Measurements from ENCODE around the gene MCC. TPM values are rescaled to one million over a fixed set of nuclear protein-coding genes. Genes with fewer than 3 reads are reported as not detected.
A peak's percentile ranks its signal among the peaks of the same experiment; 100 is the strongest.

MCC gene
- total and polyA plus RNA-seq, 2 experiments from 2014 or later: 3.4 to 8.8 TPM

- Histone ChIP-seq H3K4me3 (0 out of 2 replicates have a peak overlapping the region, but pooled peaks have one; percentile 11), H3K9ac (no peak overlapping the region; the same call in 1 of the 2 replicates), H3K9me3 (ENCODE audit: low read depth) (no peaks in the 10 kb centered on the region), H3K36me3 (ENCODE audit: low read depth) (no peaks in the 10 kb centered on the region), H3K4me2 (ENCODE audit: unreplicated experiment) (peak overlapping the region; percentile 46), H3K9me2 (ENCODE audit: insufficient read depth) (no peaks in the 10 kb centered on the region), H2AFZ (no peak overlapping the region), H4K20me1 (ENCODE audit: insufficient read depth) (no peaks in the 10 kb centered on the region), H3F3A (ENCODE audit: insufficient read depth) (peaks cover 34% of the 10 kb centered on the region), H3K27ac (peak overlapping the region; percentile 31), H3K27me3 (replicated peaks; ENCODE audit: insufficient read depth) (no peaks in the 10 kb centered on the region), H3K79me2 (ENCODE audit: insufficient read depth) (no peaks in the 10 kb centered on the region), H3K4me1 (ENCODE audit: insufficient read depth) (peaks cover 25% of the 10 kb centered on the region)
- in situ Hi-C loops (cut with MboI): no loop called here
- 53 to 60% methylated on average over 4 of the region's 4 CpGs for WGBS, 2 experiments (ENCODE audit: low coverage in 1 of 2, low lambda C conversion rate in 2 of 2, missing lambda C conversion rate in 2 of 2)
- TF ChIP-seq EZH2 (IDR thresholded peaks at IDR 0.05; ENCODE audit: insufficient read depth, poor library complexity, severe bottlenecking) (no peak), EZH2phosphoT487 (IDR thresholded peaks at IDR 0.05; ENCODE audit: insufficient read depth, low read depth) (no peak)
- peak; percentile 74 for DNase-seq
Observed at GRCh38 chr5:113230711-113231652, 257.3 kb downstream of the MCC start.

GRCh38 chr5:113227798-113228197 is 260.5 kb downstream of the MCC start:
- Histone ChIP-seq H3K27ac (no peak overlapping the region), H3K36me3 (ENCODE audit: low read depth) (no peaks in the 10 kb centered on the region), H3K79me2 (ENCODE audit: insufficient read depth) (no peaks in the 10 kb centered on the region), H3F3A (ENCODE audit: insufficient read depth) (peaks cover 23% of the 10 kb centered on the region), H4K20me1 (ENCODE audit: insufficient read depth) (no peaks in the 10 kb centered on the region), H3K9me2 (ENCODE audit: insufficient read depth) (no peaks in the 10 kb centered on the region), H3K4me2 (ENCODE audit: unreplicated experiment) (no peak overlapping the region), H3K4me3 (no peak overlapping the region), H3K9ac (no peak overlapping the region), H2AFZ (no peak overlapping the region), H3K9me3 (ENCODE audit: low read depth) (no peaks in the 10 kb centered on the region), H3K4me1 (ENCODE audit: insufficient read depth) (peaks cover 21% of the 10 kb centered on the region), H3K27me3 (replicated peaks; ENCODE audit: insufficient read depth) (no peaks in the 10 kb centered on the region)
- DNase-seq: no peak
- WGBS, 2 experiments (ENCODE audit: low coverage in 1 of 2, low lambda C conversion rate in 2 of 2, missing lambda C conversion rate in 2 of 2): 75 to 76% methylated on average over 3 of the region's 3 CpGs
- TF ChIP-seq EZH2 (IDR thresholded peaks at IDR 0.05; ENCODE audit: insufficient read depth, poor library complexity, severe bottlenecking): no peak
- no peak for TF ChIP-seq EZH2phosphoT487 (IDR thresholded peaks at IDR 0.05; ENCODE audit: insufficient read depth, low read depth)
- in situ Hi-C loops (cut with MboI): no loop called here

- H3K4me2 ChIP-seq (ENCODE audit: unreplicated experiment): no peak overlapping the region
- no peaks in the 10 kb centered on the region for H3K79me2 ChIP-seq (ENCODE audit: insufficient read depth)
- 87 to 94% methylated on average over 1 of the region's 1 CpG for WGBS, 2 experiments (ENCODE audit: low coverage in 1 of 2, low lambda C conversion rate in 2 of 2, missing lambda C conversion rate in 2 of 2)
- no peak overlapping the region for H3K9ac ChIP-seq
- H3K36me3 ChIP-seq (ENCODE audit: low read depth): no peaks in the 10 kb centered on the region
- DNase-seq: no peak
- in situ Hi-C loops (cut with MboI): no loop called here
- peaks cover 12% of the 10 kb centered on the region for H3K4me1 ChIP-seq (ENCODE audit: insufficient read depth)
- no peaks in the 10 kb centered on the region for H3K27me3 ChIP-seq (replicated peaks; ENCODE audit: insufficient read depth)
- H3K27ac ChIP-seq: no peak overlapping the region
- peaks cover 19% of the 10 kb centered on the region for H3F3A ChIP-seq (ENCODE audit: insufficient read depth)
- H3K4me3 ChIP-seq: no peak overlapping the region
- TF ChIP-seq EZH2 (IDR thresholded peaks at IDR 0.05; ENCODE audit: insufficient read depth, poor library complexity, severe bottlenecking) (no peak), EZH2phosphoT487 (IDR thresholded peaks at IDR 0.05; ENCODE audit: insufficient read depth, low read depth) (no peak)
- H3K9me2 ChIP-seq (ENCODE audit: insufficient read depth): no peaks in the 10 kb centered on the region
- H3K9me3 ChIP-seq (ENCODE audit: low read depth): no peaks in the 10 kb centered on the region
- H2AFZ ChIP-seq: no peak overlapping the region
- no peaks in the 10 kb centered on the region for H4K20me1 ChIP-seq (ENCODE audit: insufficient read depth)
Observed at GRCh38 chr5:113226116-113226736, 262.0 kb downstream of the MCC start.

GRCh38 chr5:113225259-113225658 is 263.0 kb downstream of the MCC start:
- Histone ChIP-seq H3F3A (ENCODE audit: insufficient read depth) (peaks cover 10% of the 10 kb centered on the region), H3K27ac (no peak overlapping the region), H3K4me2 (ENCODE audit: unreplicated experiment) (no peak overlapping the region), H2AFZ (no peak overlapping the region), H3K9me2 (ENCODE audit: insufficient read depth) (no peaks in the 10 kb centered on the region), H3K9me3 (ENCODE audit: low read depth) (no peaks in the 10 kb centered on the region), H3K36me3 (ENCODE audit: low read depth) (no peaks in the 10 kb centered on the region), H3K4me3 (no peak overlapping the region), H3K9ac (no peak overlapping the region), H3K79me2 (ENCODE audit: insufficient read depth) (no peaks in the 10 kb centered on the region), H3K27me3 (replicated peaks; ENCODE audit: insufficient read depth) (no peaks in the 10 kb centered on the region), H3K4me1 (ENCODE audit: insufficient read depth) (peaks cover 9% of the 10 kb centered on the region), H4K20me1 (ENCODE audit: insufficient read depth) (no peaks in the 10 kb centered on the region)
- in situ Hi-C loops (cut with MboI): no loop called here
- WGBS, 2 experiments (ENCODE audit: low coverage in 1 of 2, low lambda C conversion rate in 2 of 2, missing lambda C conversion rate in 2 of 2): 73 to 79% methylated on average over 2 of the region's 2 CpGs
- DNase-seq: no peak
- TF ChIP-seq EZH2 (IDR thresholded peaks at IDR 0.05; ENCODE audit: insufficient read depth, poor library complexity, severe bottlenecking) (no peak), EZH2phosphoT487 (IDR thresholded peaks at IDR 0.05; ENCODE audit: insufficient read depth, low read depth) (no peak)
